Measurements from ENCODE around the gene CRYGC.
A peak's percentile ranks its signal among the peaks of the same experiment; 100 is the strongest.

The CRYGC gene, protein sequence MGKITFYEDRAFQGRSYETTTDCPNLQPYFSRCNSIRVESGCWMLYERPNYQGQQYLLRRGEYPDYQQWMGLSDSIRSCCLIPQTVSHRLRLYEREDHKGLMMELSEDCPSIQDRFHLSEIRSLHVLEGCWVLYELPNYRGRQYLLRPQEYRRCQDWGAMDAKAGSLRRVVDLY

GRCh38 chr2:208129744-208130711, at the start of gene CRYGC:
Gene CRYGC (minus strand): TSS chr2:208129828. CDS start chr2:208129792, 36 bp downstream.
- no peak within 1 kb of the TSS for H3K4me2 ChIP-seq (ENCODE audit: low read depth, low read length)
- H3K79me2 ChIP-seq (ENCODE audit: low read length) = no peaks in the 10 kb centered on the region
- H2AFZ ChIP-seq (ENCODE audit: low read length) = no peak within 1 kb of the TSS
- no peaks in the 10 kb centered on the region for H3K9me3 ChIP-seq (replicated peaks; ENCODE audit: insufficient read depth, low read length)
- H3F3A ChIP-seq (ENCODE audit: insufficient read depth, low read length) = 0 out of 2 replicates have a peak, but pooled peaks cover 2% of the 10 kb centered on the region
- no peak within 1 kb of the TSS for H3K27ac ChIP-seq (ENCODE audit: low read length)
- no peak within 1 kb of the TSS for H3K9ac ChIP-seq (ENCODE audit: low read length)
- DNase-seq = no peak
- H3K4me3 ChIP-seq (ENCODE audit: low read length) = no peak within 1 kb of the TSS
- H3K36me3 ChIP-seq (replicated peaks; ENCODE audit: insufficient read depth, low read length) = no peaks in the 10 kb centered on the region
- H4K20me1 ChIP-seq (ENCODE audit: insufficient read depth, low read length) = no peaks in the 10 kb centered on the region
- no peaks in the 10 kb centered on the region for H3K4me1 ChIP-seq (ENCODE audit: low read length)
- no peaks in the 10 kb centered on the region for H3K9me2 ChIP-seq (replicated peaks; ENCODE audit: insufficient read depth, low read length)
- no peak for TF ChIP-seq EZH2 (optimal IDR thresholded peaks at IDR 0.05; ENCODE audit: low read depth, low read length)
- TF ChIP-seq, protein P1, sequence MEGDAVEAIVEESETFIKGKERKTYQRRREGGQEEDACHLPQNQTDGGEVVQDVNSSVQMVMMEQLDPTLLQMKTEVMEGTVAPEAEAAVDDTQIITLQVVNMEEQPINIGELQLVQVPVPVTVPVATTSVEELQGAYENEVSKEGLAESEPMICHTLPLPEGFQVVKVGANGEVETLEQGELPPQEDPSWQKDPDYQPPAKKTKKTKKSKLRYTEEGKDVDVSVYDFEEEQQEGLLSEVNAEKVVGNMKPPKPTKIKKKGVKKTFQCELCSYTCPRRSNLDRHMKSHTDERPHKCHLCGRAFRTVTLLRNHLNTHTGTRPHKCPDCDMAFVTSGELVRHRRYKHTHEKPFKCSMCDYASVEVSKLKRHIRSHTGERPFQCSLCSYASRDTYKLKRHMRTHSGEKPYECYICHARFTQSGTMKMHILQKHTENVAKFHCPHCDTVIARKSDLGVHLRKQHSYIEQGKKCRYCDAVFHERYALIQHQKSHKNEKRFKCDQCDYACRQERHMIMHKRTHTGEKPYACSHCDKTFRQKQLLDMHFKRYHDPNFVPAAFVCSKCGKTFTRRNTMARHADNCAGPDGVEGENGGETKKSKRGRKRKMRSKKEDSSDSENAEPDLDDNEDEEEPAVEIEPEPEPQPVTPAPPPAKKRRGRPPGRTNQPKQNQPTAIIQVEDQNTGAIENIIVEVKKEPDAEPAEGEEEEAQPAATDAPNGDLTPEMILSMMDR (IDR thresholded peaks at IDR 0.05; ENCODE audit: low read length) = no peak
- no peak for TF ChIP-seq EZH2phosphoT487 (IDR thresholded peaks at IDR 0.05; ENCODE audit: low read length)
- H3K27me3 ChIP-seq (replicated peaks; ENCODE audit: insufficient read depth, low read length) = no peaks in the 10 kb centered on the region

DNA sequence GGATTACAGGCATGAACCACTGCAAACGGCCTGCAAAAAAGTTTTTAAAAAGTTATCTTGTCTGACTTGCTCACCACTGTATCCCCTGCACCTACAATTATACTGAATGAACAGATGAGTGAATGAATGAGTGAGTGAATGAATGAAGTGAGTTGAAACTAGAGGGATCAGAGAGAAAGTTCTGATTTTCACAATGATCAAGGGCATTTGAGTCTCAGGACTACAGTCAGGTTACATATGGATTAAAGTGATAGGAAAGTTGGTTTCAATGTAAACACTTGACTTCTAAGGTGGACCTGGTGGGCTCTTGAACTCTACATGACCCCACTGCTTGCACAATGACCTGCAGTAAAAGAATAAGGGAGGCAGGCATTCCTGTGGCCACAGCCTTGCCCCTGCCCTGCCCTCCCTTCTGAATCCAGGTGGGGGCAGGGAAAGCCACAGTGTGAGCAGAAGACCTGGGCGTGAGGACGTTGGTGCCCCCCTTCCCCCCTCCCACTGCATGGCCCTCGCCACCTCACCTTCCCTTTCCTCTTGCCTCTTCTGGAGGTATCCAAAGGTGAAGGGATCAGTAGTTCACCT, 49.5 kb upstream of the CRYGC start:
- Histone ChIP-seq H3K27ac (ENCODE audit: low read length) (no peak overlapping the region), H3K9ac (ENCODE audit: low read length) (no peak overlapping the region), H3F3A (ENCODE audit: insufficient read depth, low read length) (no peaks in the 10 kb centered on the region), H3K9me3 (replicated peaks; ENCODE audit: insufficient read depth, low read length) (no peaks in the 10 kb centered on the region), H3K4me2 (ENCODE audit: low read depth, low read length) (no peak overlapping the region), H3K27me3 (replicated peaks; ENCODE audit: insufficient read depth, low read length) (no peaks in the 10 kb centered on the region), H3K9me2 (replicated peaks; ENCODE audit: insufficient read depth, low read length) (no peaks in the 10 kb centered on the region), H2AFZ (ENCODE audit: low read length) (no peak overlapping the region), H4K20me1 (ENCODE audit: insufficient read depth, low read length) (no peaks in the 10 kb centered on the region), H3K79me2 (ENCODE audit: low read length) (no peaks in the 10 kb centered on the region), H3K4me1 (ENCODE audit: low read length) (no peaks in the 10 kb centered on the region), H3K36me3 (replicated peaks; ENCODE audit: insufficient read depth, low read length) (no peaks in the 10 kb centered on the region), H3K4me3 (ENCODE audit: low read length) (no peak overlapping the region)
- no peak for DNase-seq
- no peak for TF ChIP-seq EZH2phosphoT487 (IDR thresholded peaks at IDR 0.05; ENCODE audit: low read length)
- TF ChIP-seq, protein P1 (IDR thresholded peaks at IDR 0.05; ENCODE audit: low read length) = no peak
- no peak for TF ChIP-seq EZH2 (optimal IDR thresholded peaks at IDR 0.05; ENCODE audit: low read depth, low read length)

DNA sequence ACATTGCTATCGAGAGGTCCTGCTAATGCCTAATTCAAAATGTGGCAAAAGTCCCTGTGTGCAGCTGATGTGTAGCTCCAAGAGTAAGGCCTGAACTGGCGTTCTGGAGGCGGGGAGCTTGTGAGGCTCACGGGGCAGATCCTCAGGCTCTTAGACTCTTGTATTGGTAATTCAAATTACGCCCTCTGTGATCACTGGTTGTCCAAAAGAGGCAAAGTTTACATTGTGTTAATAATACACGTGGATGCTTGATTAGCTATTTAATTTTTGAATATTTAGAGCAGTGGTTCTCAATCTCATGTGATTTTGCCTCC, 46.2 kb upstream of the CRYGC start:
- TF ChIP-seq EZH2phosphoT487 (IDR thresholded peaks at IDR 0.05; ENCODE audit: low read length) (no peak), EZH2 (optimal IDR thresholded peaks at IDR 0.05; ENCODE audit: low read depth, low read length) (no peak)
- TF ChIP-seq, protein P1 (IDR thresholded peaks at IDR 0.05; ENCODE audit: low read length) = no peak
- Histone ChIP-seq H3K4me2 (ENCODE audit: low read depth, low read length) (no peak overlapping the region), H2AFZ (ENCODE audit: low read length) (peak overlapping the region; percentile 30; the same call in 1 of the 2 replicates), H3K9me2 (replicated peaks; ENCODE audit: insufficient read depth, low read length) (no peaks in the 10 kb centered on the region), H3F3A (ENCODE audit: insufficient read depth, low read length) (no peaks in the 10 kb centered on the region), H3K4me3 (ENCODE audit: low read length) (no peak overlapping the region), H3K4me1 (ENCODE audit: low read length) (no peaks in the 10 kb centered on the region), H3K79me2 (ENCODE audit: low read length) (no peaks in the 10 kb centered on the region), H3K27ac (ENCODE audit: low read length) (no peak overlapping the region), H3K9ac (ENCODE audit: low read length) (no peak overlapping the region), H3K27me3 (replicated peaks; ENCODE audit: insufficient read depth, low read length) (no peaks in the 10 kb centered on the region), H4K20me1 (ENCODE audit: insufficient read depth, low read length) (no peaks in the 10 kb centered on the region), H3K9me3 (replicated peaks; ENCODE audit: insufficient read depth, low read length) (no peaks in the 10 kb centered on the region), H3K36me3 (replicated peaks; ENCODE audit: insufficient read depth, low read length) (no peaks in the 10 kb centered on the region)
- DNase-seq = no peak
